ENCODE measurements around the gene GTF2A1L.

DNA sequence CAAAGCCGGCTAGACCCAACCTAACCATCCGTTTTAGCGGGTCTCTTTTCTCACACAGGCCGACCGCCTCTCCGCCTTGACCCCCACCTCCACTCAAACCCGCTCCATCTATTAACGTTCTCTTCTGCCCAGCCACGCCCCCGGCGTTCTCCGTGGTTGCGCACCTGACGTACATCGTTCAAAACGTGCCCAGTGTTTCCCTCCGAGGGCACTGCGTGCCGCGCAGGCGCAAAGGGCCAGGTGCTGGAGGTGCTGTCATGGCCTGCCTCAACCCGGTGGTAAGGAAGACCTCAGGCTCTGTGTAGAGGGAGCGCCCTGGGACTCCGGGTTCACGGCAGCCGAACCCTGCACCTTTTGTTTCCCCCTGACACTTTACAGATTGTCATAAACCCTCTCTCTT lies at the start of gene GTF2A1L:
- TF ChIP-seq EP300 (IDR thresholded peaks at IDR 0.05) = no peak
- TF ChIP-seq, protein P1, sequence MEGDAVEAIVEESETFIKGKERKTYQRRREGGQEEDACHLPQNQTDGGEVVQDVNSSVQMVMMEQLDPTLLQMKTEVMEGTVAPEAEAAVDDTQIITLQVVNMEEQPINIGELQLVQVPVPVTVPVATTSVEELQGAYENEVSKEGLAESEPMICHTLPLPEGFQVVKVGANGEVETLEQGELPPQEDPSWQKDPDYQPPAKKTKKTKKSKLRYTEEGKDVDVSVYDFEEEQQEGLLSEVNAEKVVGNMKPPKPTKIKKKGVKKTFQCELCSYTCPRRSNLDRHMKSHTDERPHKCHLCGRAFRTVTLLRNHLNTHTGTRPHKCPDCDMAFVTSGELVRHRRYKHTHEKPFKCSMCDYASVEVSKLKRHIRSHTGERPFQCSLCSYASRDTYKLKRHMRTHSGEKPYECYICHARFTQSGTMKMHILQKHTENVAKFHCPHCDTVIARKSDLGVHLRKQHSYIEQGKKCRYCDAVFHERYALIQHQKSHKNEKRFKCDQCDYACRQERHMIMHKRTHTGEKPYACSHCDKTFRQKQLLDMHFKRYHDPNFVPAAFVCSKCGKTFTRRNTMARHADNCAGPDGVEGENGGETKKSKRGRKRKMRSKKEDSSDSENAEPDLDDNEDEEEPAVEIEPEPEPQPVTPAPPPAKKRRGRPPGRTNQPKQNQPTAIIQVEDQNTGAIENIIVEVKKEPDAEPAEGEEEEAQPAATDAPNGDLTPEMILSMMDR (IDR thresholded peaks at IDR 0.05) = no peak

Measured in esophagus muscularis mucosa (tissue), 3 donors.